Activated naive CD4-positive, alpha-beta T cell treated with Interleukin-2 at 50 U/mL for 16 hours (primary cell): ENCODE data around the gene FYTTD1.
"Not testable (repeated sequence)": the region's sequence is repeated elsewhere in the genome, so short reads cannot be mapped to it uniquely, and the experiment has no call there.

Experiments used
- DNase-seq: peaks from one replicate; pipeline ENCODE4 v3.0.0-alpha.2; 2020

FYTTD1 gene

DNA sequence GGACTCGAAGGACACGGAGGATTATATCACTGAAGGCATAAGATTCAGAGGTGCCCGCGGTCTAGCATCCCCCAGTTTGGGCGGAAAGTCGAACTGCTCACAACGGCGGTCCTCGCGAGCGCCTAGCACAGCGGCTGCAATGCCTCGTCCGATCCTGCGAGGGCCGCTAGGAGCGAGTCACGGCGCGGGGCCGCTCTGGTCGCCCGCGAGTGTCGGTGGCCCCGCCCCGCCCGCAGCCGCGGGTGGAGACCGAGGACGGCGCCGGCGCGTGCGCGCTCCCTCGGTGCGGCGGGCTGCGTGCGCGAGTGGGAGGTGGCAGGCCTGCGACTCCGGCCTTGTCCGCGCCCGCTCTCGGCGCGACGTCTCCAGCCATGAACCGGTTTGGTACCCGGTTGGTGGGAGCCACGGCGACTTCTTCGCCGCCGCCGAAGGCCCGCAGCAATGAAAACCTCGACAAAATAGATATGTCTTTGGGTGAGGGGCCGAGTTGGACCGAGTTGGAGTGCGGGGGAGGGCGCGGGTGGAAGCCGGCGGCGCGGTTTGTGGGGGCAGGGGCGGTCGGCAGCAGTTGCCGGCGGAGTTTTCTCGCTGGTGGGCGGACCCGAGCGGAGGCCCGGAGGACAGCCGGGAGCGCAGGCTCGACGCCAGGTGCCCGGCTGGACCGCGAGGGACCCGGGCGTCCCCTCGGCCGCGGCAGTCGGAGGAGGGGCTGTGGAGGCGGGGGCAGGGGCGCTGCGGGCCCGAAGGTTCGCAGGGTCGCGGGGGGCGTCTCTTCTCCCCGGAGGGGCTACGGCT, at the start of gene FYTTD1:
FYTTD1 (plus strand) TSS at position 283 of the 795 bp plus-strand sequence; CDS start at position 372, 89 bp downstream.
- peak; percentile 88 for DNase-seq

DNA sequence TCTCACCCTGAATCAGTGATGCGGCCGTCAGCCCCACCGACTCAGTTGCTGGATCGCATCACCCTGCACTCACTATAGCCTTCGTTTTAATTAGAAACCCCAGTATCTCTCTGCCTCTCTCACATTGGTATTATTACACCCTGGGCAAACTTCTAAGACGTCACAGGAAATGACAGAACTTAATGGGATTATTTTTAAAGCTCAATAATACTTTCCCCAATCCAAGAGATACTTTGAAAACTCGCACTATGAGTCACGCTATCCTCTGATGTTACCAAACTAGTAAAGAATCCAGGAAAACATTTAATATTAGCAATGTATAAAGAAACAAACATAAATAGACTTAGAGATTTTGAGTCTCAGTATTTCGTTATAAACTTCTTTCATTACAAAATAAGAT, 49.6 kb upstream of the FYTTD1 start:
- DNase-seq, result no peak

- no peak for DNase-seq
Measured at GRCh38 chr3:197701841-197702240, 47.8 kb upstream of the FYTTD1 start.

DNA sequence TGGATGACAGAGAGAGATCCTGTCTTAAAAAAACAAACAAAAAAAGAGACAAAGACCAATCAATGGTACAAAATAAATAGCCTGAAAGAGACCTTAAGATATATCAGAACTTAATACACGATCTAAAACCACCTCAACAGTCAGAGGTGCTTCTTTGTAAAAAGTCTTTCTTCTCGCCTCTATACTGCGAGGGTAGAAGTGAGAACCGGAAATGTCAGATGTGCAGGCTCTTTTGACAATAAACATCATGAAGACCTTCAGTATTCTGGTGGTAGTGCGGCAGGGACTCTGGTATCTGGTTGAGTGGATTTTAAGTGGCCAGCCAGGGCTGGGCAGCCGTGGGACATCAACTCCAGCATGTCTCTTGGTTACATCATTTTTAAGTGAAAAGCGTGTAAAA, 43.0 kb upstream of the FYTTD1 start:
- DNase-seq, result no peak

GRCh38 chr3:197709135-197709534, 40.5 kb upstream of the FYTTD1 start:
- DNase-seq, result no peak

GRCh38 chr3:197710965-197711364, 38.7 kb upstream of the FYTTD1 start:
- DNase-seq, result not testable (repeated sequence)

- DNase-seq, result peak; percentile 88
Measured at GRCh38 chr3:197711973-197712707, 37.5 kb upstream of the FYTTD1 start.

DNA sequence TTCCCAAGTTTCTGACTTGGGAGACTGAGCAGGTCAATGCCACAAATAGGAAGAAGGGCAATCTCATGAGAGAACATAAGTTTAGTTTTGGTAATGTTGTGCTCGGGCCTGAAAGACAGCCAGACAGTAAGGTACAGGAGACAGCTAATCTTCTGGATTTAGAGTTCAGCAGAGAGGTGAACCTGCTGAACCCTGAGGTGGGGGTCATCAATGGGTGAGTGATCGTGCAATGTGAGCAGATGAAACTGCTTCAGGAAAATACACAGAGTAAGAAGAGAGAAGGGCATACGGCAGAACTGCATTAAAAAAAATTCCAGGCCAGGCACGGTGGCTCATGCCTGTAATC, 36.2 kb upstream of the FYTTD1 start:
- no peak for DNase-seq

DNA sequence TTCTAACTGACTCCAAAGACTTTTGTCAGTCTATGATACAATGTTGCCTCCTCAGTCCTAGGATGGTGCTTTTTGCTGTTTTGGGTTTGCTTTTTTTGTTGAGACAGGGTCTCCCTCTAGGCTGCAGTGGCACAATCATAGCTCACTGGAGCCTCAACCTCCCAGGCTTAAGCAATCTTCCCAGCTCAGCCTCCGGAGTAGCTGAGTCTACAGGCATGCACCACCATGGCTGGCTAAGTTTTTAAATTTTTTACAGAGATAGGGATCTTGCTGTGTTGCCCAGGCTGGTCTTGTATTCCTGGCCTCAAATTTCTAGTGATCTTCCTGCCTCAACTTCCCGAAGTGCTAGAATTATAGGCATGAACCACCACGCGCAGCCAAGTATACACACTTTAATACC, 35.4 kb upstream of the FYTTD1 start:
- no peak for DNase-seq

- DNase-seq, result no peak
Measured at GRCh38 chr3:197718891-197719290, 30.8 kb upstream of the FYTTD1 start.

GRCh38 chr3:197720694-197721093, 29.0 kb upstream of the FYTTD1 start:
- DNase-seq, result no peak

GRCh38 chr3:197722734-197723133, 26.9 kb upstream of the FYTTD1 start:
- no peak for DNase-seq

DNA sequence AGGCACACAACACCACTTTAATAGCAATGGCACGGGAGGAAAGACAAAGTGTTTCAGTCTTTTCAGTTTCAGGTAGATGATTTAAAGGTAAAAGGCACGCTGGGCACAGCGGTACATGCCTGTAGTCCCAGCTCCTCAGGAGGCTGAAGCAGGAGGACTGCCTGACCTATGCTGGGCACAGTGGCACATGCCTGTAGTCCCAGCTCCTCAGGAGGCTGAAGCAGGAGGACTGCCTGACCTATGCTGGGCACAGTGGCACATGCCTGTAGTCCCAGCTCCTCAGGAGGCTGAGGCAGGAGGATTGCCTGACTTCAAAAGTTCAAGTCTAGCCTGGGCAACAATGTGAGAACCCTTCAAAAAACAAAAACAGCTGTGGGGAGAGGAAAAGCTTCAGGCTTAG, 21.8 kb upstream of the FYTTD1 start:
- DNase-seq, result not testable (repeated sequence)

GRCh38 chr3:197728487-197728886, 21.2 kb upstream of the FYTTD1 start:
- no peak for DNase-seq

DNA sequence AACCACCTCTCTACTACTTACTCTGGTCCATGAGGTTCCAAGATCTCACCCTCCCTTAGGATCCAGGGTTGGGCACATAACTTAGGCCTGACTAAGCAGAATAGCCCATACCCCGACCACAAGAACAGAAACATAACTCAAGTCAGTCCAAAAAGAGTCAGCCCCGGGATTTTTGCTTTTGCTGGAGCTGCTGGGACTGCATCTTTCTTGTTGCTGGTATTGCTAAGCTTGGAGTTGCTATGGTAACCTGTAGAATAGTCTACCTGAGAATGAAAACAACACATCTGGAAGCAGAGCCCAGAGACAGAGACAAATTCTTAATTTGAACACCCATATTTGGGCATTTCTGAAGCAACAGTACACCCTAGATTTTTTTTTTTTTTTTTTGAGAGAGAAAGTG, 19.5 kb upstream of the FYTTD1 start:
- DNase-seq, result no peak

GRCh38 chr3:197730770-197731169, 18.9 kb upstream of the FYTTD1 start:
- DNase-seq, result not testable (repeated sequence)

- DNase-seq, result not testable (repeated sequence)
Measured at GRCh38 chr3:197731483-197731882, 18.2 kb upstream of the FYTTD1 start.

GRCh38 chr3:197733042-197733441, 16.6 kb upstream of the FYTTD1 start:
- no peak for DNase-seq

GRCh38 chr3:197734667-197735318, 14.9 kb upstream of the FYTTD1 start:
- DNase-seq, result no peak

DNA sequence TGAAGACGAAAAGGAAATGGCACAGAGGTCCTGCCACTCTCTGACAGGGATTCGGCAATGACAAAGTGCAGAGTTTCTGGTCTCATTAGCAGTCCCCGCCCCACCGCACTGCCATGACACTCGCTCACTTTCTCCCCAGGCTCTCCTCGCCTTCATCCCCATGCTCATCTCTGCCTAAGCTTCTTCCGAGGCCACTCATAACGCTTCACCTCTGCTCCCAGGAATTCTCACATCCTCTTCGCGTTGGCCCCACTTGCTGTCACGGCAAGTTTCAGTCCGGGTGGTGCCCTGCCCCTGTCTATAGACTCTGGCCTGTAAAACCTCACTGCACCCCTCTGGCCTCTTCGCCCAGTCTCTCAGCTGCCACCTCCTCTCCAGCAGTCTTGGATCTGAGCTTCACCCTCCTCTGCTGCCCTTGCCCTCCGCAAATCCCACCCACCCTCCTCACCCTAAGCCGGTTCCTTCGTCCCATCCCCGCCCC, 13.6 kb upstream of the FYTTD1 start:
- peak; percentile 64 for DNase-seq

GRCh38 chr3:197736491-197737318, 13.0 kb upstream of the FYTTD1 start, which contains the start of gene RUBCN:
Gene RUBCN, minus strand, starts transcription at chr3:197736904. Its CDS starts 185 bp downstream, at chr3:197736719.
- DNase-seq, result peak; percentile 95

DNA sequence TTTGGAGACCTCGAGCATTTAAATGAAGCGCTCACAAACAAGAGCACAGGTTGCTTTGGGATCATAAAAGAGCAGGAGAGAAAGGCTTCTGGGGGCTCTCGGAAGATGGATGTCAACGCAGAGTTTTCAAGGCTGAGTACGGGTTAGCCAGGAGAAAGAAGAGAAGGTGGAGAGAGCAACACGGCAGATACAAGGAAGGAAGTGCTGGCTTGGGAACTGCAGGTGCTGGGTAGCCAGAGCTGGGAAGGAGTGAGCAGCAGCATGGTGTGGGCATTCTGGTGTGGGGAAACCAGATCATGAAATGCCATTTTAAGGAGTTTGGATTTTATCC, 12.4 kb upstream of the FYTTD1 start:
- no peak for DNase-seq
